Nephron progenitor cell (in vitro differentiated cells): ENCODE measurements around the gene FHL5.
A peak's percentile ranks its signal among the peaks of the same experiment; 100 is the strongest.

Experiments used
- DNase-seq: peaks from one replicate; pipeline ENCODE4 v3.0.0; 2021
- H3K27ac Mint-ChIP-seq: 2 replicates; pipeline ENCODE4 v1.8.0; 2021; ENCODE audit warnings: mild to moderate bottlenecking, moderate library complexity, mixed read lengths
- H3K27me3 Mint-ChIP-seq: 2 replicates; pipeline ENCODE4 v1.8.0; 2021; ENCODE audit warnings: mild to moderate bottlenecking, low read depth, mixed read lengths; ENCODE audit not compliant: poor library complexity
- H3K36me3 Mint-ChIP-seq: 2 replicates; pipeline ENCODE4 v1.8.0; 2021; ENCODE audit warnings: low read depth, mixed read lengths
- H3K4me1 Mint-ChIP-seq: 2 replicates; pipeline ENCODE4 v1.8.0; 2021; ENCODE audit warnings: mixed read lengths
- H3K4me3 Mint-ChIP-seq: 2 replicates; pipeline ENCODE4 v1.8.0; 2021; ENCODE audit warnings: mild to moderate bottlenecking, moderate library complexity, mixed read lengths
- H3K9me3 Mint-ChIP-seq: 2 replicates; pipeline ENCODE4 v1.8.0; 2021; ENCODE audit warnings: mild to moderate bottlenecking, moderate library complexity, mixed read lengths
- CTCF ChIP-seq: fragments of 200-600 bp; sonication (generic); IDR thresholded peaks from 2 replicates; pipeline ENCODE4 v1.5.0; 2021; ENCODE audit warnings: antibody characterized with exemption

Gene FHL5

GRCh38 chr6:96562886-96563285 is at the start of gene FHL5:
Gene FHL5 (plus strand): TSS chr6:96563128. CDS start chr6:96603614, 40,486 bp downstream.
- Mint-ChIP-seq H3K27ac (peak within 1 kb of the TSS; percentile 31), H3K27me3 (no peaks in the 10 kb centered on the region), H3K4me3 (no peak within 1 kb of the TSS), H3K36me3 (no peaks in the 10 kb centered on the region), H3K9me3 (no peaks in the 10 kb centered on the region), H3K4me1 (no peaks in the 10 kb centered on the region)
- DNase-seq = no peak
- no peak for TF ChIP-seq CTCF

GRCh38 chr6:96520171-96521115 is 42.5 kb upstream of the FHL5 start:
- Mint-ChIP-seq H3K4me3 (peak overlapping the region; percentile 100), H3K4me1 (peaks cover 29% of the 10 kb centered on the region), H3K27me3 (no peaks in the 10 kb centered on the region), H3K9me3 (no peaks in the 10 kb centered on the region), H3K36me3 (peaks cover 5% of the 10 kb centered on the region), H3K27ac (peak overlapping the region; percentile 15)
- DNase-seq = no peak
- no peak for TF ChIP-seq CTCF

GRCh38 chr6:96521306-96521643 is 41.7 kb upstream of the FHL5 start:
- Mint-ChIP-seq H3K4me1 (peaks cover 29% of the 10 kb centered on the region), H3K36me3 (peaks cover 13% of the 10 kb centered on the region), H3K27ac (peak overlapping the region; percentile 100), H3K9me3 (no peaks in the 10 kb centered on the region), H3K4me3 (peak overlapping the region; percentile 100), H3K27me3 (no peaks in the 10 kb centered on the region)
- no peak for DNase-seq
- no peak for TF ChIP-seq CTCF

- Mint-ChIP-seq H3K9me3 (no peaks in the 10 kb centered on the region), H3K4me1 (peaks cover 29% of the 10 kb centered on the region), H3K4me3 (peak within 1 kb of the TSS; percentile 100), H3K27ac (peak within 1 kb of the TSS; percentile 100), H3K36me3 (peaks cover 19% of the 10 kb centered on the region), H3K27me3 (no peaks in the 10 kb centered on the region)
- DNase-seq = peak; percentile 93
- no peak for TF ChIP-seq CTCF
These were observed 41.1 kb upstream of the FHL5 start, which contains the start of gene UFL1 for GRCh38 chr6:96521644-96522464. Gene UFL1 (plus strand): TSS chr6:96521806. CDS start chr6:96521874, 68 bp downstream.

GRCh38 chr6:96522465-96523009 is 40.4 kb upstream of the FHL5 start:
- H3K9me3 Mint-ChIP-seq = no peaks in the 10 kb centered on the region
- peaks cover 23% of the 10 kb centered on the region for H3K36me3 Mint-ChIP-seq
- no peak for DNase-seq
- H3K4me1 Mint-ChIP-seq = peaks cover 29% of the 10 kb centered on the region
- TF ChIP-seq CTCF = no peak
- H3K27me3 Mint-ChIP-seq = no peaks in the 10 kb centered on the region
- H3K4me3 Mint-ChIP-seq = peak overlapping the region; percentile 100
- H3K27ac Mint-ChIP-seq = peak overlapping the region; percentile 100
